ENCODE results near the gene CFB. TPM values are rescaled to one million over a fixed set of nuclear protein-coding genes. Genes with fewer than 3 reads are reported as not detected.

CFB gene
- total RNA-seq, 1 donor from 2014 or later: not detected

GRCh38 chr6:31919624-31920303 is 26.1 kb upstream of the CFB start:
- Mint-ChIP-seq H3K27me3 (ENCODE audit: low read depth) (no peaks in the 10 kb centered on the region), H3K36me3 (ENCODE audit: low read depth) (no peaks in the 10 kb centered on the region)

GRCh38 chr6:31920811-31921210 is 25.1 kb upstream of the CFB start:
- Mint-ChIP-seq H3K36me3 (ENCODE audit: low read depth) (no peaks in the 10 kb centered on the region), H3K27ac (ENCODE audit: unreplicated experiment) (no peak overlapping the region), H3K4me3 (no peak overlapping the region), H3K4me1 (no peaks in the 10 kb centered on the region), H3K27me3 (ENCODE audit: low read depth) (no peaks in the 10 kb centered on the region), H3K9me3 (no peaks in the 10 kb centered on the region)
- no peak for TF ChIP-seq CTCF (conservative IDR thresholded peaks at IDR 0.05)
- no peak for DNase-seq (ENCODE audit: low read depth, low spot score)

More at GRCh38 chr6:31919624-31920303, 26.1 kb upstream of the CFB start:
- Mint-ChIP-seq H3K9me3 (no peaks in the 10 kb centered on the region), H3K4me1 (no peaks in the 10 kb centered on the region), H3K27ac (ENCODE audit: unreplicated experiment) (no peak overlapping the region), H3K4me3 (no peak overlapping the region)
- no peak for DNase-seq (ENCODE audit: low read depth, low spot score)
- TF ChIP-seq CTCF (conservative IDR thresholded peaks at IDR 0.05): no peak

GRCh38 chr6:31922942-31923341 is 23.0 kb upstream of the CFB start:
- peaks cover 3% of the 10 kb centered on the region for H3K27me3 Mint-ChIP-seq (ENCODE audit: low read depth)
- TF ChIP-seq CTCF (conservative IDR thresholded peaks at IDR 0.05): no peak
- no peaks in the 10 kb centered on the region for H3K4me1 Mint-ChIP-seq
- no peak overlapping the region for H3K4me3 Mint-ChIP-seq
- no peaks in the 10 kb centered on the region for H3K36me3 Mint-ChIP-seq (ENCODE audit: low read depth)
- no peak overlapping the region for H3K27ac Mint-ChIP-seq (ENCODE audit: unreplicated experiment)
- DNase-seq (ENCODE audit: low read depth, low spot score): no peak
- H3K9me3 Mint-ChIP-seq: no peaks in the 10 kb centered on the region

GRCh38 chr6:31927242-31927862 is 18.5 kb upstream of the CFB start, which contains the start of gene C2:
Gene C2 (plus strand): TSS chr6:31927717. CDS start chr6:31927753, 36 bp downstream.
- no peak within 1 kb of the TSS for H3K4me3 Mint-ChIP-seq
- H3K36me3 Mint-ChIP-seq (ENCODE audit: low read depth): no peaks in the 10 kb centered on the region
- TF ChIP-seq CTCF (conservative IDR thresholded peaks at IDR 0.05): no peak
- no peaks in the 10 kb centered on the region for H3K4me1 Mint-ChIP-seq
- no peaks in the 10 kb centered on the region for H3K9me3 Mint-ChIP-seq
- no peak within 1 kb of the TSS for H3K27ac Mint-ChIP-seq (ENCODE audit: unreplicated experiment)
- no peak for DNase-seq (ENCODE audit: low read depth, low spot score)
- H3K27me3 Mint-ChIP-seq (ENCODE audit: low read depth): peaks cover 3% of the 10 kb centered on the region

- no peak for TF ChIP-seq CTCF (conservative IDR thresholded peaks at IDR 0.05)
- H3K9me3 Mint-ChIP-seq: no peaks in the 10 kb centered on the region
- peaks cover 3% of the 10 kb centered on the region for H3K27me3 Mint-ChIP-seq (ENCODE audit: low read depth)
- H3K27ac Mint-ChIP-seq (ENCODE audit: unreplicated experiment): no peak overlapping the region
- no peak for DNase-seq (ENCODE audit: low read depth, low spot score)
- H3K4me1 Mint-ChIP-seq: no peaks in the 10 kb centered on the region
- no peak overlapping the region for H3K4me3 Mint-ChIP-seq
- no peaks in the 10 kb centered on the region for H3K36me3 Mint-ChIP-seq (ENCODE audit: low read depth)
These were observed 17.8 kb upstream of the CFB start for GRCh38 chr6:31927863-31928671.

All from neural crest cell (in vitro differentiated cells).